K562 (cell line): ENCODE results near the gene SRPRA. TPM values are rescaled to one million over a fixed set of nuclear protein-coding genes. Genes with fewer than 3 reads are reported as not detected.

ENCODE experiments used
- ATAC-seq: fragments of 200-7000 bp; cut with Tn5 transposase; 3 replicates; pipeline ENCODE4 v1.9.1; 2020; ENCODE audit warnings: moderate library complexity
- BruUV-seq: library from RNA; stranded (reverse); fragments of 400-500 nt; replicated peaks from 2 replicates; lab custom pipeline; 2021; lab: Mats Ljungman, UMichigan
- CTCF ChIA-PET: fragments of 300-600 bp; formaldehyde crosslinking; extraction: SDS; loops from one replicate; lab custom pipeline; 2021; ENCODE audit warnings: low intra/inter-chr PET ratio; lab: Yijun Ruan, JAX
- POLR2A ChIA-PET: fragments of 300-600, 350-650 bp; sonication (Branson Sonifier 250); formaldehyde crosslinking; extraction: SDS; loops from one replicate; lab custom pipeline; 2021; ENCODE audit warnings: antibody characterized with exemption, inconsistent platforms; lab: Yijun Ruan, JAX
- DNase-seq, 4 experiments: peaks; one replicate each; pipeline versions ENCODE4 v3.0.0 to v3.0.0-alpha.2; 2011 to 2018; ENCODE audit warnings: low spot score in 3 of 4, mixed read lengths in 3 of 4; ENCODE audit errors: extremely low read depth in 1 of 4
- FAIRE-seq: peaks from 2 replicates; lab custom pipeline; 2011; peaks lifted over from hg19 to GRCh38; lab: Jason Lieb, UNC
- H2AFZ ChIP-seq: 2 replicates; pipeline ENCODE4 v1.6.0; 2011; ENCODE audit warnings: low read depth, low read length, control low read depth, inconsistent platforms
- H3K27ac ChIP-seq: fragments of 200-600 bp; 3 replicates; pipeline ENCODE4 v1.8.0; 2011; ENCODE audit warnings: low read depth, mild to moderate bottlenecking, control low read depth, inconsistent platforms, low read length, moderate library complexity, mixed read lengths; ENCODE audit errors: extremely low read depth
- H3K27me3 ChIP-seq, 2 experiments: fragments of 300-600 bp in 1 of 2; 2 replicates in 1 of 2; 3 replicates in 1 of 2; pipeline versions ENCODE4 v1.6.0 to v1.8.0; 2011; ENCODE audit warnings: inconsistent platforms in 2 of 2, low read length in 2 of 2, mild to moderate bottlenecking in 1 of 2, mixed read lengths in 1 of 2, moderate library complexity in 1 of 2; ENCODE audit not compliant: control insufficient read depth in 2 of 2, insufficient read depth in 2 of 2
- H3K36me3 ChIP-seq: fragments of 300-600 bp; 3 replicates; pipeline ENCODE4 v1.8.0; 2011; ENCODE audit warnings: mild to moderate bottlenecking, low read length, inconsistent platforms; ENCODE audit not compliant: control insufficient read depth, insufficient read depth
- H3K4me1 ChIP-seq, 2 experiments: fragments of 200-600 bp in 1 of 2; replicated peaks in 1 of 2; 2 replicates in 1 of 2; 3 replicates in 1 of 2; pipeline versions ENCODE4 v1.5.1 to v1.8.0; 2011; ENCODE audit warnings: inconsistent platforms in 2 of 2, low read length in 2 of 2, mild to moderate bottlenecking in 1 of 2, mixed read lengths in 1 of 2, moderate library complexity in 1 of 2; ENCODE audit not compliant: control insufficient read depth in 2 of 2, insufficient read depth in 2 of 2
- H3K4me2 ChIP-seq: 2 replicates; pipeline ENCODE4 v1.6.1; 2011; ENCODE audit warnings: low read length, control low read depth, inconsistent platforms, mixed read lengths; ENCODE audit not compliant: insufficient read depth
- H3K4me3 ChIP-seq: fragments of 200-600 bp; sonication (generic), shearing (Covaris generic); 2 replicates; pipeline ENCODE4 v1.5.1; 2016; ENCODE audit warnings: control low read depth, inconsistent platforms
- H3K79me2 ChIP-seq: fragments of 200-600 bp; 3 replicates; pipeline ENCODE4 v1.8.0; 2011; ENCODE audit warnings: low read length, inconsistent platforms; ENCODE audit not compliant: control insufficient read depth, insufficient read depth
- H3K9ac ChIP-seq, 2 experiments: 2 replicates each; pipeline versions ENCODE4 v1.6.0 to v1.6.1; 2011; ENCODE audit warnings: low read depth in 2 of 2, low read length in 2 of 2, control low read depth in 1 of 2, inconsistent platforms in 1 of 2, mild to moderate bottlenecking in 1 of 2, mixed read lengths in 1 of 2; ENCODE audit not compliant: insufficient read depth in 1 of 2
- H3K9me1 ChIP-seq: one replicate; pipeline ENCODE4 v1.6.0; 2011; ENCODE audit warnings: inconsistent platforms, mild to moderate bottlenecking, low read length, moderate library complexity; ENCODE audit not compliant: control insufficient read depth, insufficient read depth
- H3K9me3 ChIP-seq: replicated peaks from 2 replicates; pipeline ENCODE4 v1.5.1; 2011; ENCODE audit warnings: low read depth, low read length, inconsistent platforms; ENCODE audit not compliant: control insufficient read depth, insufficient read depth
- H4K20me1 ChIP-seq: replicated peaks from 2 replicates; pipeline ENCODE4 v1.6.1; 2011; ENCODE audit warnings: low read length, inconsistent platforms, mixed read lengths; ENCODE audit not compliant: control insufficient read depth, insufficient read depth
- AFF4 ChIP-seq: sonication (generic); formaldehyde crosslinking; IDR thresholded peaks from 2 replicates; pipeline ENCODE4 v1.8.0; 2023; ENCODE audit warnings: mild to moderate bottlenecking, missing genetic modification reagents
- COPS2 ChIP-seq: fragments of 450-650 bp; conservative IDR thresholded peaks from 2 replicates; pipeline ENCODE4 v1.6.1; 2016; ENCODE audit warnings: mild to moderate bottlenecking, moderate library complexity
- CSDE1 ChIP-seq, 2 experiments: fragments of 450-650 bp; IDR thresholded peaks; 2 replicates each; pipeline ENCODE4 v1.6.1; 2016; ENCODE audit warnings: mild to moderate bottlenecking in 1 of 2
- MECOM ChIP-seq: fragments of 250-450 bp; sonication (Bioruptor Pico); IDR thresholded peaks from 2 replicates; pipeline ENCODE4 v1.8.0; 2022; ENCODE audit warnings: inconsistent platforms
- WGBS: fragments of 100-300 bp; shearing (Covaris generic); methylation state at CpG from one replicate; pipeline ENCODE4 v1.1.6; 2016; ENCODE audit warnings: low coverage, mixed read lengths; ENCODE audit not compliant: insufficient coverage; ENCODE audit errors: missing lambda C conversion rate; 5-methylcytosine and 5-hydroxymethylcytosine counted together
- in situ Hi-C: fragments of 300-500 bp; cut with MboI; formaldehyde crosslinking; loops from 4 replicates; pipeline ENCODE4 v1.15.0; 2018; ENCODE audit warnings: inconsistent platforms, mixed read lengths
- intact Hi-C: fragments of 100-400 bp; cut with micrococcal nuclease; formaldehyde crosslinking; loops from 2 replicates; pipeline ENCODE4 v1.14.2; 2022
- polyA plus RNA-seq, 8 experiments: library from polyadenylated mRNA; depleted of rRNA in 4 of 8; stranded (reverse) in 5 of 8; unstranded in 3 of 8; fragments of >200 nt; fragmentation: Nextera tagmentation in 2 of 8; fragmentation: Illumina TruSeq in 1 of 8; extraction: Ambion mirVana in 2 of 8; extraction: Trizol in 1 of 8; gene quantifications; 2 replicates each; pipeline versions ENCODE4 v1.2.1 to v1.2.3, GENCODE V29; 2011 to 2014; ENCODE audit warnings: inconsistent platforms in 1 of 8, missing spikeins in 1 of 8
- total RNA-seq, 7 experiments: library from RNA; depleted of rRNA in 6 of 7; stranded (reverse); fragments of >200 nt in 6 of 7; fragmentation: Illumina TruSeq in 2 of 7; extraction: Trizol in 2 of 7; gene quantifications; 2 replicates each; pipeline versions ENCODE4 v1.2.1 to v1.2.3, GENCODE V29; 2011 to 2021; ENCODE audit warnings: low replicate concordance in 1 of 7
- TF ChIP-seq, protein P1 (sequence below), 2 experiments: fragments of 200-800 bp in 1 of 2; sonication (Bioruptor generic) in 1 of 2; sonication (generic) in 1 of 2; formaldehyde crosslinking in 1 of 2; IDR thresholded peaks in 1 of 2; conservative IDR thresholded peaks in 1 of 2; 2 replicates each; pipeline versions ENCODE4 v1.5.0 to v1.6.1; 2016 to 2020; ENCODE audit warnings: missing compliant biosample characterization in 1 of 2, missing genetic modification characterization in 1 of 2, missing genetic modification reagents in 1 of 2
- TF ChIP-seq, protein P2 (sequence below): fragments of 450-650 bp; formaldehyde crosslinking; conservative IDR thresholded peaks from 2 replicates; pipeline ENCODE4 v1.4.0; 2022; ENCODE audit warnings: mild to moderate bottlenecking, missing genetic modification characterization
- TF ChIP-seq, protein P3 (sequence below): fragments of 450-650 bp; IDR thresholded peaks from 2 replicates; pipeline ENCODE4 v1.6.1; 2016; ENCODE audit warnings: borderline replicate concordance

Gene SRPRA
- total and polyA plus RNA-seq, 9 of the 15 experiments (the other 6 are each of a cell fraction or from before 2014, with no cell fraction given): 33.5 to 124 (median 80.0) TPM

- no peak for TF ChIP-seq AFF4 (CRISPR knock-in tag)
- no peak for TF ChIP-seq COPS2
Observed at GRCh38 chr11:126262216-126262615, 6.5 kb downstream of the SRPRA start (continued).

- no TSS peak for BruUV-seq
- in situ Hi-C loops: no loop called here
- no peak for ATAC-seq
- WGBS: 80% methylated on average over 2 of the region's 2 CpGs
- H3K9ac ChIP-seq: no peak overlapping the region
- H3K9me3 ChIP-seq: no peaks in the 10 kb centered on the region
- H3K36me3 ChIP-seq: peaks cover 67% of the 10 kb centered on the region
- peaks cover 0 to 6% of the 10 kb centered on the region in 2 experiments; a peak in 2 of 5 replicates for H3K4me1 ChIP-seq
- no peaks in the 10 kb centered on the region for H3K9me1 ChIP-seq
- H4K20me1 ChIP-seq: no peaks in the 10 kb centered on the region
- H3K79me2 ChIP-seq: no peaks in the 10 kb centered on the region
- H3K27ac ChIP-seq: no peak overlapping the region
- FAIRE-seq: no peak
- DNase-seq: no peak
- intact Hi-C loops: no loop called here
- ChIA-PET CTCF (no interaction called here), POLR2A (interaction anchor here (0.7 to 2.1 kb wide), 5 partner anchors 9 to 33 kb away, joined by 3 to 6 read pairs (median 3); partner anchors contain the start of genes FOXRED1 and SRPRA)
- no peak overlapping the region for H2AFZ ChIP-seq
- TF ChIP-seq, protein P1, sequence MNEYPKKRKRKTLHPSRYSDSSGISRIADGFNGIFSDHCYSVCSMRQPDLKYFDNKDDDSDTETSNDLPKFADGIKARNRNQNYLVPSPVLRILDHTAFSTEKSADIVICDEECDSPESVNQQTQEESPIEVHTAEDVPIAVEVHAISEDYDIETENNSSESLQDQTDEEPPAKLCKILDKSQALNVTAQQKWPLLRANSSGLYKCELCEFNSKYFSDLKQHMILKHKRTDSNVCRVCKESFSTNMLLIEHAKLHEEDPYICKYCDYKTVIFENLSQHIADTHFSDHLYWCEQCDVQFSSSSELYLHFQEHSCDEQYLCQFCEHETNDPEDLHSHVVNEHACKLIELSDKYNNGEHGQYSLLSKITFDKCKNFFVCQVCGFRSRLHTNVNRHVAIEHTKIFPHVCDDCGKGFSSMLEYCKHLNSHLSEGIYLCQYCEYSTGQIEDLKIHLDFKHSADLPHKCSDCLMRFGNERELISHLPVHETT (CRISPR knock-in tag; conservative IDR thresholded peaks at IDR 0.05 in 1 of 2, IDR thresholded peaks at IDR 0.05 in 1 of 2): no peak
- TF ChIP-seq CSDE1 (IDR thresholded peaks at IDR 0.05): no peak
- TF ChIP-seq, protein P2, sequence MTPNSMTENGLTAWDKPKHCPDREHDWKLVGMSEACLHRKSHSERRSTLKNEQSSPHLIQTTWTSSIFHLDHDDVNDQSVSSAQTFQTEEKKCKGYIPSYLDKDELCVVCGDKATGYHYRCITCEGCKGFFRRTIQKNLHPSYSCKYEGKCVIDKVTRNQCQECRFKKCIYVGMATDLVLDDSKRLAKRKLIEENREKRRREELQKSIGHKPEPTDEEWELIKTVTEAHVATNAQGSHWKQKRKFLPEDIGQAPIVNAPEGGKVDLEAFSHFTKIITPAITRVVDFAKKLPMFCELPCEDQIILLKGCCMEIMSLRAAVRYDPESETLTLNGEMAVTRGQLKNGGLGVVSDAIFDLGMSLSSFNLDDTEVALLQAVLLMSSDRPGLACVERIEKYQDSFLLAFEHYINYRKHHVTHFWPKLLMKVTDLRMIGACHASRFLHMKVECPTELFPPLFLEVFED (CRISPR knock-in tag): no peak
- TF ChIP-seq MECOM (CRISPR knock-in tag): no peak
- TF ChIP-seq, protein P3, sequence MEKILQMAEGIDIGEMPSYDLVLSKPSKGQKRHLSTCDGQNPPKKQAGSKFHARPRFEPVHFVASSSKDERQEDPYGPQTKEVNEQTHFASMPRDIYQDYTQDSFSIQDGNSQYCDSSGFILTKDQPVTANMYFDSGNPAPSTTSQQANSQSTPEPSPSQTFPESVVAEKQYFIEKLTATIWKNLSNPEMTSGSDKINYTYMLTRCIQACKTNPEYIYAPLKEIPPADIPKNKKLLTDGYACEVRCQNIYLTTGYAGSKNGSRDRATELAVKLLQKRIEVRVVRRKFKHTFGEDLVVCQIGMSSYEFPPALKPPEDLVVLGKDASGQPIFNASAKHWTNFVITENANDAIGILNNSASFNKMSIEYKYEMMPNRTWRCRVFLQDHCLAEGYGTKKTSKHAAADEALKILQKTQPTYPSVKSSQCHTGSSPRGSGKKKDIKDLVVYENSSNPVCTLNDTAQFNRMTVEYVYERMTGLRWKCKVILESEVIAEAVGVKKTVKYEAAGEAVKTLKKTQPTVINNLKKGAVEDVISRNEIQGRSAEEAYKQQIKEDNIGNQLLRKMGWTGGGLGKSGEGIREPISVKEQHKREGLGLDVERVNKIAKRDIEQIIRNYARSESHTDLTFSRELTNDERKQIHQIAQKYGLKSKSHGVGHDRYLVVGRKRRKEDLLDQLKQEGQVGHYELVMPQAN: no peak
- H3K4me3 ChIP-seq: no peak overlapping the region
- H3K27me3 ChIP-seq: no peaks in the 10 kb centered on the region
- H3K4me2 ChIP-seq: no peak overlapping the region
Observed at GRCh38 chr11:126257764-126258163, 10.9 kb downstream of the SRPRA start.
